Cardiac muscle cell (in vitro differentiated cells and primary cell): ENCODE measurements around the gene FITM2. TPM values are rescaled to one million over a fixed set of nuclear protein-coding genes. Genes with fewer than 3 reads are reported as not detected.

ENCODE experiments used
- polyA plus RNA-seq: library from polyadenylated mRNA; unstranded; fragments of >200 nt; fragmentation: Nextera tagmentation; extraction: Ambion mirVana; gene quantifications from 2 replicates; pipeline ENCODE4 v1.2.1, GENCODE V29; 2016
- total RNA-seq: library from RNA; depleted of rRNA; stranded (reverse); fragments of >200 nt; gene quantifications from 2 replicates; pipeline ENCODE4 v1.2.3, GENCODE V29; 2016

The FITM2 gene
- total and polyA plus RNA-seq, 2 experiments from 2014 or later = 11.6 to 11.9 TPM

Other genes starting within 250 kb of the FITM2 start
- 154 and 205 TPM in 2 replicates for gene JPH2, start 124.0 kb downstream of the FITM2 start, total RNA-seq
- gene JPH2, start 124.0 kb downstream of the FITM2 start, polyA plus RNA-seq = 97.2 and 142 TPM in 2 replicates
- gene OSER1, start 100.4 kb downstream of the FITM2 start, total RNA-seq = 28.5 and 28.6 TPM in 2 replicates
- gene OSER1, start 100.4 kb downstream of the FITM2 start, polyA plus RNA-seq = 35.2 and 41.4 TPM in 2 replicates
- gene GDAP1L1, start 63.9 kb downstream of the FITM2 start, total RNA-seq = 3.9 and 5.2 TPM in 2 replicates
- 0.86 and 5.5 TPM in 2 replicates for gene GDAP1L1, start 63.9 kb downstream of the FITM2 start, polyA plus RNA-seq
- gene R3HDML, start 25.8 kb upstream of the FITM2 start, total RNA-seq = not detected in 2 replicates
- not detected in 2 replicates for gene R3HDML, start 25.8 kb upstream of the FITM2 start, polyA plus RNA-seq
- 0.09 TPM in 1 of 2 replicates, not detected in the other for gene HNF4A, start 44.5 kb upstream of the FITM2 start, total RNA-seq
- gene HNF4A, start 44.5 kb upstream of the FITM2 start, polyA plus RNA-seq = not detected in 2 replicates
- gene TTPAL, start 164.7 kb upstream of the FITM2 start, total RNA-seq = 5.6 and 6.1 TPM in 2 replicates
- 6.6 and 9.8 TPM in 2 replicates for gene TTPAL, start 164.7 kb upstream of the FITM2 start, polyA plus RNA-seq
- gene SERINC3, start 210.9 kb upstream of the FITM2 start, total RNA-seq = 49.2 and 82.9 TPM in 2 replicates
- 73.8 and 95.1 TPM in 2 replicates for gene SERINC3, start 210.9 kb upstream of the FITM2 start, polyA plus RNA-seq